Epidermal melanocyte (primary cell): ENCODE results near the gene CC2D1B.
A peak's percentile ranks its signal among the peaks of the same experiment; 100 is the strongest.
"Not testable (repeated sequence)": the region's sequence is repeated elsewhere in the genome, so short reads cannot be mapped to it uniquely, and the experiment has no call there.

Source experiments
- DNase-seq: peaks from one replicate; pipeline ENCODE4 v3.0.0; 2011; ENCODE audit warnings: low spot score; ENCODE audit not compliant: insufficient read length

The CC2D1B gene, protein sequence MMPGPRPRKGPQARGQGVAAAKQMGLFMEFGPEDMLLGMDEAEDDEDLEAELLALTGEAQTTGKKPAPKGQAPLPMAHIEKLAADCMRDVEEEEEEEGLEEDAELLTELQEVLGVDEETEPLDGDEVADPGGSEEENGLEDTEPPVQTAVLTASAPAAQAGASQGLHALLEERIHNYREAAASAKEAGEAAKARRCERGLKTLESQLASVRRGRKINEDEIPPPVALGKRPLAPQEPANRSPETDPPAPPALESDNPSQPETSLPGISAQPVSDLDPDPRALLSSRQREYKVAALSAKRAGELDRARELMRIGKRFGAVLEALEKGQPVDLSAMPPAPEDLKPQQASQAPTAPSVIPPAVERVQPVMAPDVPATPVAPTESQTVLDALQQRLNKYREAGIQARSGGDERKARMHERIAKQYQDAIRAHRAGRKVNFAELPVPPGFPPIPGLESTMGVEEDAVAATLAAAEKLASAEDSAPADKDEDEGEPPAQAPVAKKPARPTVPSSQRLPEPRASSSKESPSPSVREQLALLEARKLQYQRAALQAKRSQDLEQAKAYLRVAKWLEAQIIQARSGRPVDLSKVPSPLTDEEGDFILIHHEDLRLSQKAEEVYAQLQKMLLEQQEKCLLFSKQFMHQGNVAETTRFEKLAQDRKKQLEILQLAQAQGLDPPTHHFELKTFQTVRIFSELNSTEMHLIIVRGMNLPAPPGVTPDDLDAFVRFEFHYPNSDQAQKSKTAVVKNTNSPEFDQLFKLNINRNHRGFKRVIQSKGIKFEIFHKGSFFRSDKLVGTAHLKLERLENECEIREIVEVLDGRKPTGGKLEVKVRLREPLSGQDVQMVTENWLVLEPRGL

DNA sequence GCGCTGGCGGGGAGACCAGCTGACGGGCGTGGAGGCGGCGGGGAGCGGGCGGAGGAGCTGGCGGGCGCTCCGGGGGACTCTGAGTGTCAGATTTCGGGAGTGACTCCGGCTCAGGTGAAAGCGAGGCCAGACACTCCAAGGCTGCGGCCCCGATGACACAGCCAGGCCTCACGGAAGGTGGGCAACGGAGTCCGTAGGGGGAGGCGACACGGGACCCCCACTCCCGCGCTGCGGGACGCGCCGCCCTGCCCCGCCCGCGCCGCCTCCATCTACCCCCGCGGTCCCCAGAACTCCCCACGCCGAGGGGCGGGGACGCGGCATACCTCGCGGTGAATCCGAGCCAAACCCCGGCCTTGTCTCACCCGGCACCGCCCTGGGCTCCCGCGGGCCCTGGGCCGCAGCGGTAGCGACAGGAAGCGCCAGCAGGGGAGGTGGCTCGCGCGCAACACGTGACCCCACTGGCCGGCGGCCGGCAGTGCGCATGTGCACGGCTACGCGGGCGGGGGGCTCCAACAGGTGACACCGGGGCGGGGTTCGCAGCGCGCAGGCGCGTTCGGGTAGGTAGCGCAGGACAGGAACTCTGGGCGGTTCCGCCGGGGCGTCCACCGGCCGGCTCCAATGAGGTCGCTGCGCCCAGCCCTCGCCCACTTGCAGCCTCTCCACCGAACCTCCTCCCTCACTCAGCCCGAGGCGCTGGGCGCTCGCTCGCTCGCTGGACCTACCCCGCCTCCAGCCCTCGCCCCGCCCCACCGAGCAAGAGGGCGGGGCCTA lies at the start of gene CC2D1B:
TSS of gene CC2D1B (minus strand) at position 460 of the 771 bp plus-strand sequence. CDS start 1,585 bp downstream, outside the sequence.
- peak; percentile 88 for DNase-seq

DNA sequence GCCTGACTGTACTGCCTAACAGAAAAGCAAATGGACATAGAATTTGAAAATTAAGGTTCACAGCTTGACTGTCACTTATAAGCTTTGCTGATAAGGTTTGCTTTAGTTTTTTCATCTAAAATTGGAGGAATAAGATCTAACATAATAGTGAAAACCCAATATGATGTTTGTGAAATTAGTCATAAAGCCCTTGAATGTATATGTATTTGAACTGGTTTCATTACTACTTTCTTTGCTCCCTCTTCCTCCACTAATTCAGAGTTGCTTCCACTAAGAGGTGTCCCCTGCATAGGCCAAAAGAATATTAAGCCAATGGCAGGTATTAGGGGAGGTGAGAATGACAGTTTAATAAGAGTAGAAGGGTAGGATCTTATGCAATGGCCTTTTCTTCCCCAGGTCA lies 48.9 kb upstream of the CC2D1B start:
- DNase-seq = no peak

DNA sequence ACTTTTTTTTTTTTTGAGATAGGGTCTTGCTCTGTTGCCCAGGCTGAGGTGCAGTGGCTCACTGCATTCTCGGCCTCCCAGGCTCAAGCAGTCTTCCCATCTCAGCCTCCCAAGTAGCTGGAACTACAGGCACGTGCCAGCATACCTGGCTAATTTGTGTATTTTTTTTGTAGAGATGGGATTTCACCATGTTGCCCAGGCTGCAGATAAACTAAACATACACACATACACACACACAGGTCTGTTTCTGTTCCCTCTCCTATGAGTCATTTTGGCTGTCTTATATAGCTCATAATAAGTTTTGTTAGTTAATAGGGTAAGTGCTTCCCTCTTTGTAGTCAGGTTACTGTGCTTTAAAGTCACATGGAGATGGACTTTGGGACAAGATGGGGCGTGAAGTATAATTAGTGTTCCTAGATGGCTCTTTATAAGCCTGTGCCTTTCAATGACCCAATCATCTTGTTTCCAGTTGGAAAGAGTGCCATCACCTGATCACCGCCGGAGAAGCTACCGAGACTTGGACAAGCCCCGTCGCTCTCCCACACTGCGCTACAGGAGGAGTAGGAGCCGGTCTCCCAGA lies 47.5 kb upstream of the CC2D1B start:
- no peak for DNase-seq

DNA sequence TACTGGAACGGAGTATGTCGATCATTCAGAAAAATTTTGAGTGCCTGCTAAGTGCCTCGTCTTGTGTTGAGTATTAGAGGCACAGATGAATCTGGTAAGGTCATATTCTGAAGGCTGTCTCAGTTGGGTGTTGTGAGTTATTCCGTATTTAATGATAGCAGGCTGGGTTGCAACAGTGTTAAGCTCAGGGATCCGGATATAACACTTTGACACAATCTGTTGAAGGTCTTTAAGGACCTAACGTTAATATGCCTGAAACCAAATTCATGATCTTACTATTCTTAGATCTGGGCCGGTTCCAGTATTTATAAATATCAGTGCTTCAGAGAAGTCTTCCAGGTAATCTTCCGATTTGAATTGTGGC lies 39.0 kb upstream of the CC2D1B start:
- DNase-seq = no peak

DNA sequence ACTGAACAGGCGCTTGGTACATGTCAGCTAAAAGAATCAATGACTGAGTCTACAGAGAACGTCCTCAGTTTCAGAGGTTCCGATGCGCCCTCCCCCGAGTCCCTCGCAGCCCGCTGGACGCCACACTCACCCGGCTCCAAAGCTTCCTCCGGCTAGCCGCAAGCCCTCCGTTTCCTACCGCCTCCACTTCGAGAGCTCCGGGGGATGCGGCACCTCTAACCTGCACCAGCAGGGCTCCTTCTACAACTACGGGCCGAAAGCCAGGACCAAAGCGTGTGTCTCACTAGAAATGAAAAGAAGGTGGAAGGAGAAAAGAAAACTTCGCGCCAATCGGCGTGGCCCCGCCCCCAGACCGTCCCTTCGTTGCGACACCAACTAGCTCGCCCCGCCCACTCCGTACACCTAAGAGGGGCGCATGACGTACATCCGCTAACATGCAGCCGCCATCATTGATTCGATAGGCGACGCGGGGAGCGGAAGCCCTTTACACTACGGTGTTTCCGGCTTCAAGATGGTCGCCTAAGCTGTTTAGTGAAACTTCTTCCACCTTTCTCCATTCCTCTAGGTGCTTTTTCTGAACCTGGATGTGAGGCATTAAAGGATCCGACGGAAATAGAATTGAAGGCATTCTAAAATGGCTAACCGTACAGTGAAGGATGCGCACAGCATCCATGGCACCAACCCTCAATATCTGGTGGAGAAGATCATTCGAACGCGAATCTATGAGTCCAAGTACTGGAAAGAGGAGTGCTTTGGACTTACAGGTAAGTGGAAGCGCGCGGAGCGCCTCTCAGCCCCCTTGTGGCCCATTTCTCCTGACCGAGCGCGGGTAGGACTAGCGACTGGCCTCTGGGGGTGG lies 38.3 kb upstream of the CC2D1B start, which contains the start of the genes ORC1 and PRPF38A:
TSS of gene ORC1 (minus strand) at position 308 of the 859 bp plus-strand sequence. CDS start 2,200 bp downstream, outside the sequence.
TSS of gene PRPF38A (plus strand) at position 487 of the 859 bp plus-strand sequence. CDS start at position 635, 148 bp downstream.
- peak; percentile 96 for DNase-seq

DNA sequence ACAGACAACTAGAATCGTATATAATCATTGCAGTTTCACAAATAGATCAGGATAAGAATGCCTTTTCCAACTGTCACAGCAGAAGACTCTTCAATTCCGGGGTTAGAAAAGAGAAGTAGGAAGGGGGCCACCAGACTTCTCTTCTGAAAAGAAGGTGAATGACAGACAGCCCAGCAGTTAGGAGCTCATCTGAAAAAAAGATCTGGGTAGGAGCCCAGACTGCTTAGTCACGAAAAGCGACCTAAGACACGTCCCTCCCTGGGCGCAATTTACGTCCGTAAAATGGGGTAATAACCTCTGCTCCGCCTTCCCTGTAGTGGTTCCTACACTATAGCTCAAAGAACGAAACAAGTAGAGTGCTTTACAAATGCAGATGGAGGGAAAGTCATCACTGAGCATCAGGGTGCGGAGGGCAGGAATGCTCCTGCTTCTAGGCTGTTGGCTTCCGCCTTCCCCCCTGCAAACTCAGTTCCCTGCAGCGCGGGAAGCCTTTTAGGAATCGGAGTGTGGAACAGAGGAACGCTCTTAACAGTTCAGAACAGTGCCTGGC lies 37.6 kb upstream of the CC2D1B start:
- no peak for DNase-seq

DNA sequence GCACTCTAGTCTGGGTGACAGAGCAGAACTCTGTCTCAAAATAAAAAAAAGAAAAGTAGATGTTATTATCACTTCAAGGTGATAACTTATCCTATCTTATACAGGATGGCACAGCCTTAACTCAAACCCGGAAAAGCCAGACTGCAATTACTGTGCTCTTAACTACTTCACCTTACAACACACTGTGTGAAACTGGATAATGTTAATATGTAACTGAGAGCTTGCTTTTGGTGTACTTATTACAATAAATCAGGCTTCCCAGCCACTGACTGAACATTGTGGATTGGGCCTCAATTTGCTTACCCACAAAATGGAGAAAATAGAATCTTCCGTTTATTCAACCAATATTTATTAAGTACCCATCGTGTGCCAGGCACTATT lies 36.8 kb upstream of the CC2D1B start:
- DNase-seq = no peak

DNA sequence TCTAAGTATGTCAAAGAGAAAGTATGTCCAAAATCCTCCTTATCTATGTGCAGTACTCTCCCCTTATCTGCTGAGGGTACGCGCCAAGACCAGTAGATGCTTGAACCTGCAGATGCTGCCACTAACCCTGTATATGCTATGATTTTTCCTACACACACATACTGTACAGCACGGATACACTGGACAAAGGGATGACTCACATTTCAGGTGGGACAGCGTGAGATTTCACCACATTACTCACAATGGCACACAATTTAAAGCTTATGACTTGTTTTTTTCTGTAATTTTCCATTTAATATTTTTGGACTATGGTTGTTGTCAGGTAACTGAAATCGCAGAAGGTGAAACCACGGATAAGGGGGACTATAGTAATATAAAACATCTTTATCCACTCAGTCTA lies 34.1 kb upstream of the CC2D1B start:
- DNase-seq = no peak

DNA sequence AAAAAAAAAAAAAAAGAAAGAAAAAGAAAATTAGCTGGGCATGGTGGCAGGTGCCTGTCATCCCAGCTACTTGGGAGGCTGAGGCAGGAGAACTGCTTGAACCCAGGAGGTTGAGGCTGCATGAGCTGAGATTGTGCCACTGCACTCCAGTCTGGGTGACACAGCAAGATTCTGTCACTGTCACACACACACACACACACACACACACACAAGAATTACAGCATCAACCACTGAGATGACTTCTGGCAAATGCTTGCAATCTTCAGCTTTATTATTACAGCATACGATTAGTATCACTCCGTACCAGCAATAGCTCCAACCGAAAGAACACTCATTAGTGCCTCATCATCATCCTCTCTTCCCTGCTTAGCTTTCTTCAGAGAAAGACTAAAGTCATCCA lies 33.6 kb upstream of the CC2D1B start:
- no peak for DNase-seq

DNA sequence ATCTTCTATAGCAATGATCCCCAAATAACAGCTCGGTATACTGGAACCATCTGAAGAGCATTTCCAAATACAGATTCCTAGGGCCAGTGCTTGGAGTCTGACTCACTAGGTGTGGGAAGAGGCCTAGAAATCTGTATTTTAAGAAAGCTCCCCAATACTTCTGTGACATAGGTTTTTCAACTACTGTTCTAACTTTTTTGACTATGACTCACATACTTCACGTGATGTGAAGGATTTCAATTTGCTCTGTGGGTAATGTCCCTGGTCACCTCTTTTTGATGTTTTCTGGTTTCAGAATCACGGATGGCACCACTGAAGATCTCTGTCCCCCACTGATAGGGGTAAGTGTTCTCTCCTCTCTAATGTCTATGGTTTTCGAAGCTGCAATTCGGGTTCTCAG lies 27.2 kb upstream of the CC2D1B start:
- no peak for DNase-seq

DNA sequence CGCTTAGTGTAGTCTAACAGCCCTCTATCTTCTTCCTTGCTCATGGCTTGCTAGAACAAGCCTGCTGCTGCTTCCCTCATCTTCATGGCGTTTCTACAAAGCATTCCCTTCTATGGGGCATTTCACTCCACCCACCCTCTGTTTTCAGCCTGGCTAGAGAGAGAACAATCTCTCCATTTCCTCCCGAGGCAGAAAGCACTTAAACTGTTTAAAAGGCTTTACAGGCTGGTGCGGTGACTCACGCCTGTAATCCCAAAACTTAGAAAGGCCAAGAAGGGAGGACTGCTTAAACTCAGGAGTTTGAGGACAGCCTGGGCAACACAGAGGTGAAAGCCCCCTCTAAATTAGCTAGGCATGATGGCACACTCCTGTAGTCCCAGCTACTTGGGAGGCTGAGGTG lies 20.5 kb upstream of the CC2D1B start:
- no peak for DNase-seq

DNA sequence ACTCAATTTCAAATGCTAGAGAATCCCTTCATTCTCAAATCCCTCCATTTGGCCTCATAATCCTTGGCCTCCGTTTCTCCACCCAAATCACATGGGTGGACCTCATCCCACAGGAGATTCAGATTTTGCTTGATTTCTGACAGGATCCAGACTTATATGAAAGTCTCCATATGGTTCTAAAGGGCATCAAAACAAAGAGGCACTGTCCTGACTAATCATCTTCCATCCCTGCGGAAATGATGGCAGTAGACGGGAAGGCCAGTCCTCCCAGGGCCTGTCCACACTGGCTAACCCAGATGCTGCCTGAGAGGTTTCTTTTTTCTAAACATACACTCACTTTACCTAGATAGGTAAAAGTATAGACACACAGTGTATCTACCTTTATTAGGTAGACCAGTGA lies 19.4 kb upstream of the CC2D1B start:
- no peak for DNase-seq

DNA sequence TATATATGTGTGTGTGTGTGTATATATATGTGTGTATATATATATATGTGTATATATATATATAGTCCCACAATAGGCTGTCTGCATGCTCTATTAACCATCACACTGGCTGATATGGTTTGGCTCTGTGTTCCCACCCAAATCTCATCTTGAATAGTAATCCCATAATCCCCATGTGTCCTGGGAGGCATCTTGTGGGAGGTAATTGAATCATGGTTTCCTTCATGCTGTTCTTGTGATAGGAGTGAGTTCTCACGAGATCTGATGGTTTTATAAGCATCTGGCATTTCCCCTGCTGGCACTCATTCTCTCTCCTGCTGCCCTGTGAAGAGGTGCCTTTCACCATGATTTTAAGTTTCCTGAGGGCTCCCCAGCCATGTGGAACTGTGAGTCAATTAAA lies 3.8 kb upstream of the CC2D1B start:
- not testable (repeated sequence) for DNase-seq

DNA sequence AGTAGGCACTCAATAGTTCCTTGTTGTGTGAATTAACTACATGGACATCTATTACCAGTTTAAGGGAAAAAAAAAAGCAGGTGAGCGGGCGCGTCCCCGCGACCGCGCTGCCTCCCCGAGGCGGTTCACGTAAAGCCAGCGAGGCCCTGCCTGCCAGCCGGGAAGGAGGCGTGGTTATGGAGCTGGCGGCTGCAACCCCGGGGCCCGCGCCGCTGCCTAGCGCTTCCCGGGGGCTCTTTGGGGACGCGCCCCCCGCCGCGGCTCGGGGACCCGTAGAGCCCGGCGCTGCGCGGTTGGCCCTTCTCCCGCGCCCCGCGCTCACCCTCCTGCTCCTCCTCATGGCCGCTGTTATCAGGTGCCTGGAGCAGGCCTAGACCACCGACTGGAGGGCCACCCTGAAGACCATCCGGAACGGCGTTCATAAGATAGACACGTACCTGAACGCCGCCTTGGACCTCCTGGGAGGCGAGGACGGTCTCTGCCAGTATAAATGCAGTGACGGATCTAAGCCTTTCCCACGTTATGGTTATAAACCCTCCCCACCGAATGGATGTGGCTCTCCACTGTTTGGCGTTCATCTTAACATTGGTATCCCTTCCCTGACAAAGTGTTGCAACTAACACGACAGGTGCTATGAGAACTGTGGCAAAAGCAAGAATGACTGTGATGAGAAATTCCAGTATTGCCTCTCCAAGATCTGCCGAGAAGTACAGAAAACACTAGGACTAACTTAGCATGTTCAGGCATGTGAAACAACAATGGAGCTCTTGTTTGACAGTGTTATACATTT lies 2.6 kb upstream of the CC2D1B start:
- no peak for DNase-seq

DNA sequence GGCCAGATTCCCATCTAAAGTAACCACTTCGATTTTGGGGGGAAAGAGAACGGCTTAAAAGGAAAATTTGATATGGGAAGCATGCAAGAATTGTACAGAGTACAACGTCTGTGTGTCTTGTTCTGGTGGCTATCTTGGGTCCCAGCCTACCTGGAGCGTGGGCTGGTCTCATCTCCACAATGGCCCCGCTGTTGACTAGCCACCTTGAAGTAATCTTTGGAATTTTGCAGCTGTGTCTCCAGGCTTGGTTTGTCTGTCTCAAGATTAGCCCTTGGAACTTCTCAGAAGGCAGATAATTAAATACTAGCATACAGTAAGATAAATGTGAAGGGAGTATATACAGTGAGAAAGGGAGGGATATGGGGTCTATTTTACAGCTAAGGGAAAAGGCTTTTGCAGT lies 1.3 kb upstream of the CC2D1B start:
- no peak for DNase-seq

DNA sequence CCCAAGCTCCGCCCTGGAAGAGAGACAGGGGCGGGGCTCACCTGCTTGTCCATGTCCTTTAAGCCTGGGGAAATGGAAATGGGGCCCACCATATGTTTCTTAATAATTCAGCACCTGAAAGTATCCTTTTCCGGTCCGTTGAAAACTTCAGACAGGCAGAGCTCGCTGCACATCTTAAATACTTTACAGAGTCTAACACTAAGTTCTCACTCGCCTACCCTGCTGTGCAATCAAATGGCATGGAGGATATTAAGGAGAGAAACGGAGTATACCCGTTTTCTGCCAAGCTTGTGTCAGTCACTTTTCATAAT lies 467 bp upstream of the CC2D1B start:
- DNase-seq = no peak

DNA sequence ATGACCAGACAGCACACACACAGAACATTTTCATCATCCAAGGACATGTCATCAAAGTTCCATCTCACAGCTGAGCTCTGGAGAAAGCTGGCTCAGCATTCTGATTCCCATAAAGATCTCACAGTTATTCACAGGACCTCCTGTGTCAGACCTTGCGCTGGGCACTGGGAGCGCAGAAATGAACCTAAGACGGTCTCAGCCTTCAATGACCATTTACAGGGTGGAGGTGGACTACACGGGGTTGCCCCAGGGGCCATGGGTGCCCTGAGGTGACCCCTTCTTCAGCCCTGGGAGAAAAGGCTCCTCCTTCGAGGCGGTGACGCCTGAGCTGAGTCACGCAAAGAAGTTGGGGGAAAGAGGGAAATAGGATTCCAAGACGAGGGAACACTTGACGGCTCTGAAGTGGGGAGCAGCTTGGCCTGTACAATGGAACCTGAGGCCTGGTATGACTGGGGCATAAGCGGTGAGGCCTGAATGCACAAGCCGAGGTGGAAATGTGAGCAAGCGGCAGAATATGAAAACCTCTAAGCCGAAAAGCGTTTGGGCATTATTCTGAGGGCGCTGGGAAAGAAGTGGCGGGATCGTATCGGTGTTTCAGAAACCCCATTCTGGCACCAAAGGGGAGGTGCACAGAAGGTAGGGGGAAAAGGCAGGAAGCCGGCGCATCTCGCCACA lies 797 bp downstream of the CC2D1B start:
- peak; percentile 41 for DNase-seq

DNA sequence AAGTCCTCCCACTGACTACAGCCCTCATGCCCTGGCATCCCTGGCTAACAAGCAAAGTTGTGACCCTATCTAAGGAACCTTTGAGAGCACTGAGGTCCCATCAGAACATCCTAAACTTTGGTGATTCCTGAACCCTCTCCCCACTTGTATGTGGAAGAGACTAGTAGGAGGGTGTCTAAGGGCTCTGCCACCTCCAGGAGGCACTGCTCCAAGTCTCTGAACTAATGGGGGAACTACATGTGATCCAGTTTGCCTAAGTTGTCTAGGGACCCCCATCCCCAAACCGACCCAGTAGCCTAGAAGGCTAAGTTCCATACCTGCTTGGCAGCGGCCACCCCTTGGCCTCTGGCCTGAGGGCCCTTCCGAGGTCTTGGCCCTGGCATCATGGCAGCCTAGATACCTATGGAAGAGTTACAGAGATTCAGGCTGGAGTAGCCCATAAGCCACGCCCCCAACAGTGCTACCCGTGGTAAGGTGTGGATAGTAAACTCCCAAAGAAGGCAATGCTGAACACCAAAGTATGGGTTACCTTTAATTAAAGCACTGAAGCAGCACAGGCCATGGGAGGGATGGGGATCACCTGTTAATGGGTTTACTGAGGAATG lies 1.7 kb downstream of the CC2D1B start:
- DNase-seq = no peak
